HG02623 (cell line): Measurements from ENCODE around the gene SLIT3.

ENCODE experiments used
- ATAC-seq: cut with Tn5 transposase; IDR thresholded peaks from one replicate; pipeline ENCODE4 v1.9.1; 2021; ENCODE audit warnings: moderate library complexity; ENCODE audit not compliant: unreplicated experiment

SLIT3 gene

DNA sequence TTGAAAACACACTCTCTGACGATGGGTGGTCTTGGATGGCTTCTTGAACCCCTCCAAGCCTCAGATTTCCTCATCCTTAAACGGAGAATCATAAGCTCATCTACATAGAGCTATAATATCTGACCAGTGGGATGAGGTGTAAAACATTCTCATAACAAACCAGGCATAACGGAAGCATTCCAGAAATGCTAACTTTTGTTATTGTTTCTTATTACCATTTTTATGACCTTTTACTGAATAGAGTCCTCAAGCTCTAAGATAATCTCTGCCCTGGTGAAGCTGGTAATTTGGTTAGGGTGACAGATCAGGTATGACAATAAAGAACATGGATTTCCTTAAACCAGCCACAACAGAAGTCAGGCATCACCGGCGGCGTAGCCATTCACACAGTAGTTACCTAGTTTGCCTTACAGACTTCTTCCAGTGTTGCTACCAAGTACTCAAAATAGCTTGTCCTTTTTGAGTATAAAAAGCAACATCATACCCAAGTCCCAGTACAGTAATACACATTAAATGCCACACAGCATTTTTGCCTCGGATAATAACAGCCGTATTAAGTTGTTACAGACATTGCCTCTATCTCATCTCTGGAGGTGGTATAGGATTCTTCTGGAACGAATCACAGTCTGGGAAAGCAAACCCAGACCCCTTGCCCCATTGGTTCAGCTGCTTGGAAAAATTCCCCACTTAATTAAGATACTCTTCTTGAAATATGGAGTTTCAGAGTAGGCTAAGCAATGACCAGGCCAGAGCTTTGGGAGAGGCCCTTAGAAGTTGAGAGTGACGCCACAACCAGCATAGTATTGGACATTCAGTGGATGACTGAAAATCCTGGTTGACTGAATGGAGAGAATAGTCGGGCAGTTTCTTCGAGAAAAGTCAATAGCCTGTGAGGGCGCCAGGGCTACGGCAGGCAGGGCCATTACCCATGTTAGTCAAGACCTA is 252.5 kb downstream of the SLIT3 start:
- no peak for ATAC-seq

DNA sequence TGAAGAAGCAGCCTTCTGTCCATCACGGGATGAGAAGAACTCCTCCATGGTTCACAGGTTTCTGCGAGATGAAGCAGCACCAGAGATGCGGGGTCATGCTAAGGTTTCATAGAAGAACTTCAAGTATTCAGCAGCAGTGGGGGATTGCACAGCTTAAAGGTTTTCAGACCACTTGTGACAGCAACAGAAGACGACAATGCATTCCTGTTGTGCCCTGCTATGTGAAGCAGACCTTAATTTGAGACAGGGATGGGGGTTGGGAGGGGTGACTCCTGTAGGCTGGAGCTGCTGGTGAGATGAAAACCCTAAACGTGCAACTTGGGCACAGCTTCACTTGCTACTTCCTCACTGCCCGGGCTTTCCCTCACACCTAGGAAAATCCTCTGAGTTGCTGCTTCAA is 256.0 kb downstream of the SLIT3 start:
- no peak for ATAC-seq

DNA sequence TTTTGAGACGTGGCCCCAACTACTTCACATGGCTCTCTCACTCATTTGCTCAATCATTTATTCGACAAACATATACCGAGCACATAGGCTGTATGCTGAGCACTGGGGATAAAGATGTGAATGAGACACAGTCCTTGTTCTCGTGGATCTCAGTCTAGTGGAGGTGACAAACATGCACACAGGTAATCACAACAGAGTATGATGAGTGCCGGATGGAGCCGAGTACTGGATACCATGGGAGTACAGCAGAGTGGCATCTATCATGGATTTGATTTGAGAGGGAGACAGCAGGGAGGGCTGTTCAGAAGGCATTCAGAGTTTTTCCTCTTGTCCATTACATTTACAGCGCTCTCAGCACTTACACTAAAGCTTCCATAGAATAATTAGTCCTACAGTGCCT is 259.8 kb downstream of the SLIT3 start:
- ATAC-seq, result no peak

DNA sequence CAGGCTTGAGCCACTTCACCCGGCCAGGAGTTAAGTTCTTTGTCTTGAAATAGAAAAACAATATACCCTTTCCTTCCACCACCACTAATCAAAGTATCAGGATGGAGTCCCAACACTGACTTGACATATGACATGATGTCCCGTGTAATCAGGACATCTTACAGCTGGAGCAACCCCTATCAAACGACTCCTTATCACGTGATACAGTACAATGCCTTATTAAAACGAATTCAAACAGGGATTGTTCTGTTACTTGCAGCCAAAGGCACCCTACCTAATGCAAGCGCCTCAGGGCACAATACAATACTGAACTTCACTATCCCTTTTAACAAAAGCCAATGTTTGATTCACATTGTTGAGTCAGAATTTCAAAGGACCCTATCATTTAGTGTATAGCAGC is 261.3 kb downstream of the SLIT3 start:
- ATAC-seq, result no peak

DNA sequence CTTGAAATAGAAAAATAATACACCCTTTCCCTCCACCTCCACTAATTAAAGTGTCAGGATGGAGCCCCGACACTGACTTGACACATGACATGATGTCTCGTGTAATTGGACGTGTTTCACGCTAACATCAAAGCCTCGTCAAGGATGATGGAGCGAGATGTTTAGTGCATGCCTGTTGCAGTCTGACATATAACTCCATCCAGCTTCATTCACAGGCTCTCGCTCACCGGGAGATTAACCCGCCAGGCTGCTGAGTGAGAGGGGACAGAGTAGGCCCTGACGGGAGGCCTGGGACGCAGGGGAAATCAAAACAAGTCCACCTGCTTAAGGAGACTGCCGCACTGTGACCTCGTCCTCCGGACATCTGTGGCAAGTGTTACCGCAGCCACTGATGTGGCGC is 263.5 kb downstream of the SLIT3 start:
- ATAC-seq, result no peak

DNA sequence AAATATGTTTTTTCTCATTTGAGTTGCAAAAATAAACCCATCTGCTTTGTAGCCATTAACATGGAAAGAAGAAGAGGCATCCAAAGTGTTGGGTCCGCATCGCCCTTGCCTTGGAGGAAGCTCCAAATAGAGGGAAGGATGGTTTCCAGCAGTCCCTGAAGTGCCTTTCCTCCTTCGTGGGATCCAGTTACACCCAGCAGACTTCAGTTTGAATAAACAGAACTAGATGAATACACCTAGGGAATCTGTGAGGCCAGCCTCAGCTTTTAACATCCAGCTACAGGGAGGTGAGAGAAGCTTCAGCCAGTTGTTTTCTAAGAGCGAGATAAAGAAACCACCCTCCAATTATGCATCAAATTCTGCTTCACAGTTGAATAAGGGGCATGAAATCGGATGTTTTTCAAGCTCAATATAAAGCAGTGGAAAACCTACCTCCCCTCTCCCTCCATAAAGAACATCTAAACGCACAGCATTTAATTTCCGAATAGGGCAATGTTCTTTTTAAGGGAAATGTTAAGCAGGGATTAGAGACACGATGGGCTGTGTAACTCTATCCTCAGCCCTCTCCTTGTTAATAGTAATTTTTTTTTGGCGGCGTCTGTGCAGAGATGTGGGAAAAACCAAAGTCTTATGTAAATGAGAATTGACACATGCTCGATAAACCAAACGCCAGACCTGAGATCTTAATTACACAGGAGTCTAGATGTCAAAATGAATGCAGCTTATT is 264.7 kb downstream of the SLIT3 start:
- ATAC-seq, result no peak

DNA sequence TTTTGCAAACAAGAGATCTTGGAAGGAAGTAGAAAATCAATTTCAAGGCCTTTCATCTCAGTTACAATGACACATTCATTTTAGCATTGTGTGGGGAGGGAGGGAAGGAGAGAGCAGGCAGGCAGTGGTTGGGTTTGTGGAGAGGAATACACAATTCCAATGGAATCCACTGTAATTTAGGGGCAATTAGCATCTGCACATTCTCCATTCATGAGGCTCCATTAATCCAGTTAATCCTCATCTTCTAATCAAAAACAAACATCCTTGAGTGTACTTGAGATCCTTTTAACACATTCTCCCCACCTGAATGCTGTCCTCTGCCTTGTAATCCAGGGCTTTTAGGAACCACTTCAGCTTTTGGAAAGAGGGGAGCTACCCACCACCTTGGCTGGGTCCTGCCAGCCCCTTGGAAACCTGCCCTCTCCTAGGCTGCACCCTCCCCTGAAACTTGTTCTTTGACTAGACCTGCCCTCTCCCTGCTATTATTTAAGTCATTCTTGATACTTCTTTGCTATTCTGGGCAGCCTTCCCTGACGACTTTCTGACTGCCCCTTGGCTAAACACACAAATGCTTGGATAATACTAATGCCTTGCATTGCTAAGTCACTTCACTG is 271.2 kb downstream of the SLIT3 start:
- no peak for ATAC-seq

DNA sequence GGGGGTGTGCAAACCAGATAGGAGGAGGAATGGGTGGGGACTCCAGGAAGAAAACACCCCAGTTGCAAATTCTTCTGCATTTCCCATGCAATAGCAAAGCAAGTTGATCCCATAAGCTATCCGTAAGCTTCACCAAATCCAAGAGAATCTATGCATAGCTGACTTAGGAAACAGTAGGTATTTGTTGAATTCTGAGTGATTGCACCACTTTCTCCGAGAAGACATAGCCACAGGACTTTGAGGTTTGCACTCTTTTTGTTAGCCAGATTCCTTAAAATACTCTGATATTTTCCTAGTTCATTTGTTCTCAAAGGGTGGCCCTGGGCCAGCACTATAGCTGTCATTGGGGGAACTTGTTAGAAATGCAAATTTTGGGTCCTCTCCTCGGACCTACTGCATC is 271.9 kb downstream of the SLIT3 start:
- no peak for ATAC-seq

DNA sequence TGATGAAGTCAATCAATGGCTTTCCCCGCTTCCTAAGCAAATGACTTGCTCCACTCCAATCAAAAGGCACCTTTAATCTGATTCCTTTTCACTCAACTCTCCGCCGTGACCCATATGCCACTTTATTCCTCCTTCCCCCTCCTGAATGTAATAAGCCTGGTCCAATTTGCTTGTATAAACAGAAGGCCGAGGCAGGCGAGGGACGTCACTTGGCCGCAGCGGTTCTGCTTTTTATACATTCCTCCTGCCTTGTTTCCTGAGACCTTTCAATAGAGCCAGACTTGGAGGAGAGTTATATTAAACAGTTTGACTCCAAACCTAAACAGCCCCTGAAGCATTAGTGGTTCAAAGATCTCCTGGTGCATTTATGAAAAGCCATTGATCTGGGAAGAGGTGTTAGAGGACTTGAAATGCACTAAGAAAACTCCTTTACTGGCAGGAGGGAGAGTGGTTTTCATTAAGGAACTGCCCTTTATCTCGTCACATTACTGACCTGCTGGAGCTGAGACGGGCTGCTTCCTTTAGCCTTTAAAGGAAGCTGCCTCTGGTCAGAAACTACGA is 273.4 kb downstream of the SLIT3 start:
- ATAC-seq, result no peak

DNA sequence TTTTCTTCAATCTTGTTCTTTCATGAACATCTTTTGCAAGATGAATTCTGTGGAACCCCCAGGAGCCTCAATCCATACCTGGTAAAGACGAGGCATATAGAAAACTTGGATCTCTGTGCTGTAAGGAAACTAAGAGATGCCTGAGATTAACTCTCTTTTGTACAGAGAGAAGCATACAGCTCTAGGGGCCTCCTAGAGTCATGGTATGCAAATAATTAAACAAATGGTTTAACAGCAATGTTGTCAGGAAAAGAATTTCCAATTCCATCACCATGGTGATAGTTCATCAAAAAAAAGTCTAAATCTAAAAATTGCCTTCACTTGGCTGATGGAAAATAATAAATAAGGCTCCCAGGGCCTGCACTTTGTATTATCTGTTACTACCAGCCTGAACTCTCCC is 275.4 kb downstream of the SLIT3 start:
- ATAC-seq, result no peak

DNA sequence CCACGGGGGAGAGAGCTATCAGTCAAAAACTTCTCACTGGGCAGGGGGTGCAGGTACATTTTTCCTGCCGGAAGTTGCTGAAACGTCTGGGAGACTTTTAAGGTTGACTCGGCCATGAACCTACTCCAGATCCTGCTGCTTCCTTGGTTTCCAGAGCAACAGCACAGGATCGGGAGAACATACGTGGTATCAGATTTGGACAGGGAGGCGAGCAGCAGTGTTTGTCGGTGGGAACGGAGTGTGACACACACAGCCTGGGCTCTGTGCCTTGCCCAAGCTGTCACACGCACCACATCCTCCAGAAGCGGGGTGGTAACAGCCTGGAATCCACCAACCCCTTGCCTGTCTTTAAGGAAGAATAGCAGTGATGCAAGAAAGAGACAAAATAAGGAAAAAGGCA is 276.5 kb downstream of the SLIT3 start:
- no peak for ATAC-seq

DNA sequence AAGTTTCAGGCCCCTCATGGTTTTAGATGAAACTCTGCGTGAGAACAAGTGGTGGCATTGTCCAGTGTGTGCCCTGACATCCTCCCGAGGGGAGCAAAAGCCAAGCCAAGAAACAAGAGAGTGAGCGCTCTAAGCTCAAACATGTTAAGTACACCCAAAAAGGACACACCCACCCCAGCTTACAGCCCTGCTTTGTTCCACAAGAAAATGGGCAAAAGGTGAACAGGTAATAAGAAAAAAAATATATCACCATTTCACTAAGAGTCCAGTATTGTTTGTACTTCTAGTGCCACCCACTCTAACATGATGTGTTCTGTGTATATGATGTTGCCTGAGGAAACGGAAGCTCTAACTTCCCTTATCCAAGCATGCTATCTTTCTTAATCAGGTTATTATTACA is 278.2 kb downstream of the SLIT3 start:
- no peak for ATAC-seq

DNA sequence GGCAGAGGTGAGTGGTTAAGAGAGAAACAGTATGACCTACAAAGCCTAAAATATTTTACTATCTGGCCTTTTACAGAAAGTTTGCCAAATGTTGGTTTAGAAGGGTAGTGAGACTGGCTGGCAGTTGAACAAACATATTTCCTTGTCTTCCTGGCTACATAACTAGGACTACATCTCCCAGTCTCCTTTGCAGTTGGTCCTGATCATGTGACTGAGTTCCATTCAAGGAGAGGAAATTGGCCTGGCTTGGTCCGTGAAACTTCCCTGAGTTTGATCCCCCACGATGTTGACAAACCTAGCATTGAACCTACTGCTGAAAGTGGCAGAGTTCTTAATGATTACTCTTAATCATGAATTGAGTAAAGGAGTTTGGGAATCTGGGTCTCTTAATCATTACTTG is 280.8 kb downstream of the SLIT3 start:
- ATAC-seq, result no peak

DNA sequence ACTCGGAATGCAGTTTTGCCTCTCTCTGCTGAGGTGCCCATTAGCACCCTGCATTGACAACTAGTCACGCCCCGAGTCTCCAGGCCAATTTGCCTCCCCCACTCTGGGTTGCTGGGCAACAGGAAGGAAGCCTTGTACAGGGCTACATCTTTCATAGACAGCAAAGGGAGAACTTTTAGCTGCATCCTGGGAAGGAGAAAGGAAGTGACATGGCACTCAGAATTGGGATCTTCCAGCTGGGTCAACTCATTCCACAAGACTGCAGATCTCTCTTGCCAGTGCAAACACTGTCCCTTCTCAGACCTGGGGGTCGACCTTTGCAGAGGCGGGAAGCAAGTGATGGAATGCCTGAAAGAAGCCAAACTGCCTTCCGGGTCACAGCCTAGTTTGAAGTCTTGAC is 282.0 kb downstream of the SLIT3 start:
- ATAC-seq, result no peak

DNA sequence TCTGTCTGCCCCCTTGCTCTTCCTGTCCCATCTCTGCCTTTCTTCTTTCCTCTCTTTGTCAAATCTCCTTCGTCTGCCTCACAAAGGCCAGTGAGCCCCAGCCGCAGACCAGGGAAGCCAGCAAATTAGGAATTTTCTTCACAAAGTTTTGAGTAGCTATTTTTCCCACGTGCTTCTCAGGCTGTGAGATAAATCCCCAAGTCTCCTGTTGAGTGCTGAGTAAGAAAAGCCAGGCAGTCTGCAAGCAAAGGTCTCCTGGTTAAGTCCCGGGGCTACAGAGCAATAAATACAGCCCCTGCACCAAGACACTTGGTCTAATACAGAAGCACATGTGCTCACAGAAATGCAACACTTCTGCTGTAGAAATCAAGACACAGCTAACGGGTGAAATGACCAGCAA is 284.9 kb downstream of the SLIT3 start:
- ATAC-seq, result no peak

DNA sequence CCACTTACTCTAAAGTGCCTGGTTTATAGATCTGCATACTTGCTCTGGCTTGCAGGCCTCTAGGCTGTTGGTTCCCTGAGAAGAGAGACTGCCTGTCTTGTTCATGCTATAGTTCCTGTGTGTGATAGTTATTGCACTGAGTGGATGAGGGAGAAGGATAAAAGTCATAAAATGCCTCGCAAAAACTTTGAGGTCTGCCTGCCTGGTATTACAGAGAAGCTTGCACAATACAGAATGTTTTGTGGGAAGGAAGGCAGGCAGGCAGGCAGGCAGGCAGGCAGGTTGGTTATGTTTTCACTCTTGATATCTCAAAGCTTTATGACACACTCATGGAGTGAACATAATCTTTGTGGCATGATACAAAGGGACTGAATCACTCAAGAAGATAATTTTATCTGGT is 287.1 kb downstream of the SLIT3 start:
- no peak for ATAC-seq

DNA sequence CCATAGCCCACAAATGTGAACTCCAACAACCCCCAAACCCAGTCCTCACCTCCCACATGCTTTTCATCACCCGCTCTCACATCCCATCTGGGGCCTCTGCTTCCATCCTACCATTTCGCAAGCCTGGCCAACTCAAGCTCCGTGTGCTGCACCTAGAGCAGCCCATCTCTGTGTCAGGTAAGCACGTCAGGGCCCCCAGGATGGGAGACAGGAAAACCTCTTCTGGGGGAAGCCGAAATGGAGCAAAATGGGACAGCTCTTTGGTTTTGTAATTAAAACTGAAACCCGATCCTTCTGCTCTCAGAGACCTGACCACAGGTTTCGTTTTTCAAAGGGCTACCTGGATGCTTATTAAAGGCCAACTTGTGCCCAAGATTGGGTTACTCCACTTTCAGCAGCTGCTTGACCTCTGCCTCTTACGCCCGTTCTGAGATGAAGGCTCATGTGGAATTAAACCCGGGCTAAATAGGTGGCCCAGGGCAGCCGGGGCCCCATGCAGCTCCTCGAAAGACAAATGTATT is 287.7 kb downstream of the SLIT3 start:
- ATAC-seq, result no peak

DNA sequence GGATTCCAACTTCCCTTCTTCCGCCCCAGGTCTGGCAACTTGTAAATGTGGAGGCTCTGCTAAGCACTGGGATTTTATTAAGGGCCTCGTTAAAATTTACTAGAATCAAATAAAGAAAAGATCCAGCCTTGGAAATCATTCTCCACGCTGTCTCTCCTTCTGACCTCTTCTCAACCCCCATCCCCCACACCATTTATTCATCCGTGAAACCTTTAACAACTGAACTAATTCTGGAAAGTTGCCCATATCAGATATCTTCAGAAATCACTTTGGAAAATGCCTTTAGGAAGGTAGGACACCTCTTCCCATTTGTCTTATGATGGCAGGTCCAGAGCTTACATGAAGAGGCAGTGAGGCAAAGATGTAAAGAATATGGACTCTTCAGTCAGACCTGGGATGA is 288.5 kb downstream of the SLIT3 start:
- no peak for ATAC-seq

DNA sequence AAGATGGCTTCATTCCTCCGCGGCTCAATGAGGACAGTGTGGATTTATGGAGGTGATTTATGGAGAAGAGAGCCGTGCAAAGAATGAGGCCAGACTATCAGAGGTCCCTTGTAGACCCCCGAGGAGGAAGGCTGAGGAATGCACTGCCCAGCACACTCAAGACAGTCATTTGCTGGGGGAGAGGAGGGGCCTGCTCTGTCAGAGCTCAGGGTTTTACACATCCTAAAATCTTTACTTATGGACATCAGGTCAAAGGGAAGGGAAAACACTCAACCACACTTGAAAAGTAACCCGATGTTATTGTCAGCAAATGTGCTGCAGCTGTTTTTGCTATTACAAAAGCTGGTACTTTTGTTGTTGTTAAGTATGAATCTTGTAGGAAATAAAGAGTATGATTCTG is 289.5 kb downstream of the SLIT3 start:
- ATAC-seq, result no peak

DNA sequence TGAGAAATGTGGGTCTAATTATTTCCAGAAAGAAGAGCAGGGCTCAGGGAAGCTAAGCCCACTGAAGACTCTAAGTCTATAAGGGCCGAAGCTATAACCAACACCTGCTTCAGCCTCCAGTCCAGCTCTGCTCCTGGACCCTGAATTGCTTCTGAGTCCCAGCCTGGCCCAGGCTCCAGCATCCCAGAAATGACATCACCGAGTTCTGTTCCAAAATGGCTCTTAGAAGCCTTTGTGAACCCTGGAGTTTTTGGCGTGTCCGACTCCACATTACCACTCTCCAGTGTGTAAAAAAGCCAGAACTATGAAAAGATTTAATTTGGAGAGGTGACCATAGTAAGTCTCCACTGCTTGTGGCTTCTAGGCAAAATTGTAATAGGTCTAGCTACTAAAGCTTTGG is 289.9 kb downstream of the SLIT3 start:
- ATAC-seq, result no peak

DNA sequence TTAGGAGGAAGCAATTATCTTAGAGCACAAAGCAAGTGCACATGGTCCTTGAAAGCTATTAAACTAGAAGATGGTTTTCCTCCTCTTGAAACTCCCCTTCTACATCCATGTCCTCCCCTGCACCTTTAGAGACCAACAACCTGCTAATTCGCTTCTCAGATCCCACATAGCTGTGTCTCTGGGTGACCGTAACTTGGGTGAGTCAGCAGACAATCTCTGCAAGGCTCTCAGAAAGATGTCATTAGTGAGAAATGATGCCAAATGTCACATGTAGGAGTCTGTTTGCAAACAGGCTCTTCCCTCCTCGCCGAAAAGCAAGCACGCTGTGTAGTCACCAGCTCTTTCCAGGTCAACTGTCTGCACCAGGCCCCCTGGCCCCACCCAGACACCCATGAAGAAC is 291.8 kb downstream of the SLIT3 start:
- ATAC-seq, result no peak
